Esophagus squamous epithelium (tissue), 5 donors: ENCODE measurements around the gene PHACTR3. TPM values are rescaled to one million over a fixed set of nuclear protein-coding genes. Genes with fewer than 3 reads are reported as not detected.
A peak's percentile ranks its signal among the peaks of the same experiment; 100 is the strongest.

Experiments
- DNase-seq: peaks from one replicate; lab custom pipeline; 2025; lab: John Stamatoyannopoulos, UW
- H3K27ac ChIP-seq, 4 donors: fragments of 200-600 bp; sonication (generic); one replicate each; pipeline ENCODE4 v1.5.1; 2016 to 2019; ENCODE audit warnings: mild to moderate bottlenecking in 1 of 4
- H3K27me3 ChIP-seq, 4 donors: fragments of 200-600 bp; sonication (generic); 1 replicate in 3 of 4; 2 replicates in 1 of 4; pipeline versions ENCODE4 v1.5.1 to v1.6.0; 2017 to 2021; ENCODE audit warnings: antibody characterized with exemption in 1 of 4
- H3K36me3 ChIP-seq, 3 donors: fragments of 200-600 bp; sonication (generic); one replicate each; pipeline ENCODE4 v1.5.1; 2016 to 2019
- H3K4me1 ChIP-seq, 3 donors: fragments of 200-600 bp; sonication (generic); one replicate each; pipeline ENCODE4 v1.5.1; 2017 to 2019
- H3K4me3 ChIP-seq, 4 donors: fragments of 200-600 bp; sonication (generic); 1 replicate in 3 of 4; 2 replicates in 1 of 4; pipeline ENCODE4 v1.5.1; 2016 to 2019; ENCODE audit warnings: mild to moderate bottlenecking in 2 of 4, moderate library complexity in 1 of 4
- H3K9me3 ChIP-seq, 3 donors: fragments of 200-600 bp; sonication (generic); one replicate each; pipeline ENCODE4 v1.5.1; 2016 to 2019
- POLR2A ChIP-seq, 4 donors: fragments of 450-650 bp; IDR thresholded peaks; one replicate each; pipeline ENCODE4 v1.6.1; 2017; ENCODE audit warnings: antibody characterized with exemption in 4 of 4, mild to moderate bottlenecking in 4 of 4, moderate library complexity in 3 of 4
- WGBS, 2 donors: methylation state at CpG; one replicate each; pipeline ENCODE4 v1.1.5; 2018; 5-methylcytosine and 5-hydroxymethylcytosine counted together
- intact Hi-C: fragments of 100-400 bp; cut with DNase I; formaldehyde crosslinking; loops from one replicate; pipeline ENCODE4 v1.15.0; 2022
- total RNA-seq, 4 donors: library from RNA; depleted of rRNA; stranded (reverse); fragments of >200 nt; gene quantifications; one replicate each; pipeline ENCODE4 v1.1.0, GENCODE V29; 2016
- TF ChIP-seq, protein P1 (sequence below), 6 experiments: fragments of 450-650 bp in 4 of 6; fragments of 200-600 bp in 2 of 6; sonication (generic) in 2 of 6; IDR thresholded peaks; one replicate each; pipeline ENCODE4 v1.5.1; 2016 to 2019; ENCODE audit warnings: antibody characterized with exemption in 6 of 6, mild to moderate bottlenecking in 4 of 6, moderate library complexity in 4 of 6
- donor health status: DM: yes; HTN: yes; CAD: no.

Gene PHACTR3
- total RNA-seq, 4 donors from 2014 or later = 0.13 to 2.5 (median 0.32) TPM

DNA sequence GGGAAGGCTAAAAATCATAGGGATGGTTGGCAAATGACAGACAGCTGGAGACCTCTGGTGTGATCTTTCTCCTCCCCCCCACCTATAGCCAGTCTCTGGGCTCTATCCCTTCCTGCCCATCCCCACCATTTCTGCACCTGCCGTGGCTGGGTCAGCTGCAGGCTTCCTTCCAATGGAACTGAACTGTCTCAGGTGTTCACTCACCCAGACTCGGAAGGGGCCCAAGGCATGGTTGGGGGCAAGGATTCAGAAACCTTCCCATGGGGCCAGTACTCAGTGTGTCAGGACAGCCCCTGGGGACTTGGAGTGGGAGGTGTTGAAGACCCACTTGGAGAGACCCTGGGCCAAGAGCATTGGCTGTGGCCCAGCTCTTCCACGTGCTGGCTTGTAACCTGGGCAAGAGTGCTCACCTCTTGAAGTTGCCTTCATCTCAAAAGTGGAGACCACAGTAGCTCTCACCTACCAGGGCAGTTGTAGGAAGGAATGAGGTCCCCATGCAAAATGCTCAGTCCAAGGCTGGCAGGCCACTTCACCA, 1.7 kb upstream of the PHACTR3 start:
- no peak for DNase-seq
- Histone ChIP-seq H3K27ac (no peak overlapping the region), H3K4me3 (no peak overlapping the region), H3K4me1 (peaks cover 0 to 20% (median 4%) of the 10 kb centered on the region in 3 donors), H3K36me3 (no peaks in the 10 kb centered on the region), H3K9me3 (no peaks in the 10 kb centered on the region), H3K27me3 (peaks cover 7 to 98% (median 26%) of the 10 kb centered on the region in 4 donors)
- intact Hi-C loops = no loop called here
- WGBS, 2 donors = 66 to 76% methylated on average over 3 of the region's 3 CpGs
- TF ChIP-seq, protein P1, sequence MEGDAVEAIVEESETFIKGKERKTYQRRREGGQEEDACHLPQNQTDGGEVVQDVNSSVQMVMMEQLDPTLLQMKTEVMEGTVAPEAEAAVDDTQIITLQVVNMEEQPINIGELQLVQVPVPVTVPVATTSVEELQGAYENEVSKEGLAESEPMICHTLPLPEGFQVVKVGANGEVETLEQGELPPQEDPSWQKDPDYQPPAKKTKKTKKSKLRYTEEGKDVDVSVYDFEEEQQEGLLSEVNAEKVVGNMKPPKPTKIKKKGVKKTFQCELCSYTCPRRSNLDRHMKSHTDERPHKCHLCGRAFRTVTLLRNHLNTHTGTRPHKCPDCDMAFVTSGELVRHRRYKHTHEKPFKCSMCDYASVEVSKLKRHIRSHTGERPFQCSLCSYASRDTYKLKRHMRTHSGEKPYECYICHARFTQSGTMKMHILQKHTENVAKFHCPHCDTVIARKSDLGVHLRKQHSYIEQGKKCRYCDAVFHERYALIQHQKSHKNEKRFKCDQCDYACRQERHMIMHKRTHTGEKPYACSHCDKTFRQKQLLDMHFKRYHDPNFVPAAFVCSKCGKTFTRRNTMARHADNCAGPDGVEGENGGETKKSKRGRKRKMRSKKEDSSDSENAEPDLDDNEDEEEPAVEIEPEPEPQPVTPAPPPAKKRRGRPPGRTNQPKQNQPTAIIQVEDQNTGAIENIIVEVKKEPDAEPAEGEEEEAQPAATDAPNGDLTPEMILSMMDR (IDR thresholded peaks at IDR 0.05) = no peak
- TF ChIP-seq POLR2A (IDR thresholded peaks at IDR 0.05) = no peak

- Histone ChIP-seq H3K36me3 (no peaks in the 10 kb centered on the region), H3K4me1 (peaks cover 0 to 20% (median 4%) of the 10 kb centered on the region in 3 donors), H3K9me3 (no peaks in the 10 kb centered on the region), H3K27ac (no peak overlapping the region), H3K27me3 (peaks cover 7 to 98% (median 26%) of the 10 kb centered on the region in 4 donors), H3K4me3 (no peak overlapping the region)
- 68 to 78% methylated on average over 4 to 8 of the region's 9 CpGs for WGBS, 2 donors
- DNase-seq = no peak
- intact Hi-C loops = no loop called here
- TF ChIP-seq POLR2A (IDR thresholded peaks at IDR 0.05) = no peak
- TF ChIP-seq, protein P1 (IDR thresholded peaks at IDR 0.05) = no peak
These were observed 1.2 kb upstream of the PHACTR3 start for GRCh38 chr20:59603176-59603575.

DNA sequence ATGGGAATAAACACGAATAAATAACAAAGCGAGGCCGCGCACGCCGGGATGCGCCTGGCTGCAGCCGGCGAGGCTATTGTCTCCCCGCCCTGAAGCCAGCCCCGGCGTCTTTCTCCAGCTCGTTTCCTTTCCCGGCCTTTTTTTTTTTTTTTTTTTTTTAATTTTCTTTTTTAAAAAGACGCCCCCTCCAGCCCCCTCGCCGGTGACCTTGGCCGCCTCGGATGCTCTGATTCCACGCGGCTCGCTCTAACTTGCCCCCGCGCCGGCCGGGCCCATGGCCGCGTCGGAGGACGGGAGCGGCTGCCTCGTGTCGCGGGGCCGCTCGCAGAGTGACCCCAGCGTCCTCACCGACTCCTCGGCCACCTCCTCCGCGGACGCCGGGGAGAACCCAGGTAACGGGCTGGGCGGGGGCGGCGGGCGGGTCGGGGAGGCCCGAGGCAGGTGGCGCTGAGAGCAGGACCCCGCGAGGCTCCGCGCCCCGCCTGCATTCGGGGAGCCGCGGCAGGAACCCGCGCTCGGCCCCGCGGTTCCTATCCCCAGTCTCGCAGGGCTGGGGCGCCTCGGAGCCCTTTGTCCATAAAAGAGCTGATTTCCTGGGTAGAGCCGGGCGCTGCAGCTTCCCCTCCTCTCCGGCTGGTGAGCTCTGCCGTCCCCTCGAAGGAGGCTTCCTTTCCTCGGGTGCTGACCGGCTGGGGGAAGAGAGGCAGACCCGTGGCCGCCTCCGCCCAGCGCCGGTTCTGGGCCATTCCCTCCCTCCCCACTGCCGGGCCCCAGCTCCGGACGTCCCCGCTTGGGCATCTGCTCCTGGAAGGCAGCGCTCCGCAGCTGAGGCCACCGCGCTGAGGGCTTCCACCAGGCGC, 631 bp downstream of the PHACTR3 start:
- intact Hi-C loops = no loop called here
- H3K27ac ChIP-seq = peak overlapping the region in 1 of 4 donors; percentile 21
- TF ChIP-seq, protein P1 (IDR thresholded peaks at IDR 0.05) = no peak
- no peak for TF ChIP-seq POLR2A (IDR thresholded peaks at IDR 0.05)
- H3K4me3 ChIP-seq = peak overlapping the region in 3 of 4 donors; percentile 25 to 52 (median 33)
- H3K27me3 ChIP-seq = peaks cover 7 to 98% (median 26%) of the 10 kb centered on the region in 4 donors
- no peak for DNase-seq
- H3K9me3 ChIP-seq = no peaks in the 10 kb centered on the region
- 0 to 1% methylated on average over 19 to 21 of the region's 88 CpGs for WGBS, 2 donors
- H3K4me1 ChIP-seq = peaks cover 0 to 20% (median 4%) of the 10 kb centered on the region in 3 donors
- no peaks in the 10 kb centered on the region for H3K36me3 ChIP-seq

- DNase-seq = no peak
- intact Hi-C loops = no loop called here
- Histone ChIP-seq H3K27me3 (peaks cover 7 to 100% (median 26%) of the 10 kb centered on the region in 4 donors), H3K36me3 (no peaks in the 10 kb centered on the region), H3K27ac (no peak overlapping the region), H3K4me1 (peaks cover 0 to 20% (median 4%) of the 10 kb centered on the region in 3 donors), H3K9me3 (no peaks in the 10 kb centered on the region), H3K4me3 (peak overlapping the region in 3 of 4 donors; percentile 25 to 52 (median 33))
- TF ChIP-seq POLR2A (IDR thresholded peaks at IDR 0.05) = no peak
- TF ChIP-seq, protein P1 (IDR thresholded peaks at IDR 0.05) = no peak
- WGBS, 2 donors = 16 to 19% methylated on average over 15 to 16 of the region's 26 CpGs
These were observed 1.4 kb downstream of the PHACTR3 start for GRCh38 chr20:59605601-59606364.
